IPS-18a (cell line): ENCODE results near the gene CCDC93.

Source experiments
- H3K27ac ChIP-seq: one replicate; pipeline ENCODE4 v1.5.1; 2013; ENCODE audit warnings: low read length
- H3K27me3 ChIP-seq: one replicate; pipeline ENCODE4 v1.6.1; 2013; ENCODE audit warnings: mild to moderate bottlenecking, low read length; ENCODE audit not compliant: control insufficient read depth, insufficient read depth
- H3K36me3 ChIP-seq: one replicate; pipeline ENCODE4 v1.6.1; 2013; ENCODE audit warnings: low read depth, low read length; ENCODE audit not compliant: control insufficient read depth
- H3K4me1 ChIP-seq: one replicate; pipeline ENCODE4 v1.6.1; 2013; ENCODE audit warnings: low read depth, low read length; ENCODE audit not compliant: control insufficient read depth
- H3K4me3 ChIP-seq: one replicate; pipeline ENCODE4 v1.5.1; 2013; ENCODE audit warnings: low read length
- H3K9ac ChIP-seq: one replicate; pipeline ENCODE4 v1.6.1; 2013; ENCODE audit warnings: mild to moderate bottlenecking, low read length, moderate library complexity
- H3K9me3 ChIP-seq: one replicate; pipeline ENCODE4 v1.6.1; 2013; ENCODE audit warnings: low read depth, low read length; ENCODE audit not compliant: control insufficient read depth

CCDC93 gene

GRCh38 chr2:118053681-118054080, 39.8 kb upstream of the CCDC93 start:
- Histone ChIP-seq H3K27ac (no peak overlapping the region), H3K4me1 (no peaks in the 10 kb centered on the region), H3K4me3 (no peak overlapping the region), H3K36me3 (no peaks in the 10 kb centered on the region), H3K9ac (no peak overlapping the region), H3K27me3 (no peaks in the 10 kb centered on the region), H3K9me3 (no peaks in the 10 kb centered on the region)

GRCh38 chr2:118052474-118052873, 38.6 kb upstream of the CCDC93 start:
- H3K36me3 ChIP-seq = no peaks in the 10 kb centered on the region
- H3K27me3 ChIP-seq = no peaks in the 10 kb centered on the region
- no peaks in the 10 kb centered on the region for H3K9me3 ChIP-seq
- no peak overlapping the region for H3K27ac ChIP-seq
- no peak overlapping the region for H3K9ac ChIP-seq
- no peaks in the 10 kb centered on the region for H3K4me1 ChIP-seq
- H3K4me3 ChIP-seq = no peak overlapping the region

- H3K36me3 ChIP-seq = no peaks in the 10 kb centered on the region
- no peak overlapping the region for H3K27ac ChIP-seq
- no peaks in the 10 kb centered on the region for H3K27me3 ChIP-seq
- no peaks in the 10 kb centered on the region for H3K9me3 ChIP-seq
- H3K9ac ChIP-seq = no peak overlapping the region
- no peaks in the 10 kb centered on the region for H3K4me1 ChIP-seq
- no peak overlapping the region for H3K4me3 ChIP-seq
These were observed 38.0 kb upstream of the CCDC93 start for GRCh38 chr2:118051826-118052358.

- H3K27ac ChIP-seq = no peak overlapping the region
These were observed 37.1 kb upstream of the CCDC93 start for GRCh38 chr2:118050974-118051373.

GRCh38 chr2:118050386-118050785, 36.5 kb upstream of the CCDC93 start:
- Histone ChIP-seq H3K9ac (no peak overlapping the region), H3K4me1 (no peaks in the 10 kb centered on the region), H3K9me3 (no peaks in the 10 kb centered on the region), H3K27ac (no peak overlapping the region), H3K36me3 (no peaks in the 10 kb centered on the region), H3K4me3 (no peak overlapping the region), H3K27me3 (no peaks in the 10 kb centered on the region)

More at GRCh38 chr2:118050974-118051373, 37.1 kb upstream of the CCDC93 start:
- H3K9me3 ChIP-seq = no peaks in the 10 kb centered on the region
- no peaks in the 10 kb centered on the region for H3K4me1 ChIP-seq
- H3K4me3 ChIP-seq = no peak overlapping the region
- no peaks in the 10 kb centered on the region for H3K36me3 ChIP-seq
- no peaks in the 10 kb centered on the region for H3K27me3 ChIP-seq
- H3K9ac ChIP-seq = no peak overlapping the region

GRCh38 chr2:118049816-118050140, 35.9 kb upstream of the CCDC93 start:
- H3K4me3 ChIP-seq = no peak overlapping the region
- H3K36me3 ChIP-seq = no peaks in the 10 kb centered on the region
- no peaks in the 10 kb centered on the region for H3K27me3 ChIP-seq
- H3K27ac ChIP-seq = no peak overlapping the region
- no peak overlapping the region for H3K9ac ChIP-seq
- H3K4me1 ChIP-seq = no peaks in the 10 kb centered on the region
- H3K9me3 ChIP-seq = no peaks in the 10 kb centered on the region

GRCh38 chr2:118049140-118049815, 35.4 kb upstream of the CCDC93 start:
- Histone ChIP-seq H3K36me3 (no peaks in the 10 kb centered on the region), H3K9me3 (no peaks in the 10 kb centered on the region), H3K27ac (no peak overlapping the region), H3K27me3 (no peaks in the 10 kb centered on the region), H3K4me1 (no peaks in the 10 kb centered on the region), H3K9ac (no peak overlapping the region), H3K4me3 (no peak overlapping the region)

- Histone ChIP-seq H3K9ac (no peak overlapping the region), H3K9me3 (no peaks in the 10 kb centered on the region), H3K4me3 (no peak overlapping the region), H3K27me3 (no peaks in the 10 kb centered on the region), H3K36me3 (no peaks in the 10 kb centered on the region), H3K27ac (no peak overlapping the region), H3K4me1 (no peaks in the 10 kb centered on the region)
These were observed 34.5 kb upstream of the CCDC93 start for GRCh38 chr2:118048401-118048800.

GRCh38 chr2:118047380-118047826, 33.5 kb upstream of the CCDC93 start:
- H3K27ac ChIP-seq = no peak overlapping the region
- no peaks in the 10 kb centered on the region for H3K36me3 ChIP-seq
- H3K27me3 ChIP-seq = no peaks in the 10 kb centered on the region
- no peak overlapping the region for H3K9ac ChIP-seq
- no peaks in the 10 kb centered on the region for H3K9me3 ChIP-seq
- no peak overlapping the region for H3K4me3 ChIP-seq
- H3K4me1 ChIP-seq = no peaks in the 10 kb centered on the region

- H3K9me3 ChIP-seq = no peaks in the 10 kb centered on the region
- no peak overlapping the region for H3K27ac ChIP-seq
- no peaks in the 10 kb centered on the region for H3K36me3 ChIP-seq
- no peak overlapping the region for H3K4me3 ChIP-seq
- H3K4me1 ChIP-seq = no peaks in the 10 kb centered on the region
- H3K9ac ChIP-seq = no peak overlapping the region
- no peaks in the 10 kb centered on the region for H3K27me3 ChIP-seq
These were observed 32.9 kb upstream of the CCDC93 start for GRCh38 chr2:118046634-118047210.

GRCh38 chr2:118045286-118045685, 31.4 kb upstream of the CCDC93 start:
- no peaks in the 10 kb centered on the region for H3K27me3 ChIP-seq
- no peak overlapping the region for H3K4me3 ChIP-seq
- H3K36me3 ChIP-seq = no peaks in the 10 kb centered on the region
- H3K4me1 ChIP-seq = no peaks in the 10 kb centered on the region
- no peak overlapping the region for H3K27ac ChIP-seq
- H3K9ac ChIP-seq = no peak overlapping the region
- H3K9me3 ChIP-seq = no peaks in the 10 kb centered on the region

- Histone ChIP-seq H3K27me3 (no peaks in the 10 kb centered on the region), H3K9ac (no peak overlapping the region)
These were observed 31.0 kb upstream of the CCDC93 start for GRCh38 chr2:118044854-118045253.

More at GRCh38 chr2:118044854-118045253, 31.0 kb upstream of the CCDC93 start:
- H3K27ac ChIP-seq = no peak overlapping the region
- no peaks in the 10 kb centered on the region for H3K9me3 ChIP-seq
- H3K4me1 ChIP-seq = no peaks in the 10 kb centered on the region
- no peak overlapping the region for H3K4me3 ChIP-seq
- no peaks in the 10 kb centered on the region for H3K36me3 ChIP-seq
